HG02623 (cell line): ENCODE results near the gene DGAT2.

ENCODE experiments used
- ATAC-seq: cut with Tn5 transposase; IDR thresholded peaks from one replicate; pipeline ENCODE4 v1.9.1; 2021; ENCODE audit warnings: moderate library complexity; ENCODE audit not compliant: unreplicated experiment

The DGAT2 gene

DNA sequence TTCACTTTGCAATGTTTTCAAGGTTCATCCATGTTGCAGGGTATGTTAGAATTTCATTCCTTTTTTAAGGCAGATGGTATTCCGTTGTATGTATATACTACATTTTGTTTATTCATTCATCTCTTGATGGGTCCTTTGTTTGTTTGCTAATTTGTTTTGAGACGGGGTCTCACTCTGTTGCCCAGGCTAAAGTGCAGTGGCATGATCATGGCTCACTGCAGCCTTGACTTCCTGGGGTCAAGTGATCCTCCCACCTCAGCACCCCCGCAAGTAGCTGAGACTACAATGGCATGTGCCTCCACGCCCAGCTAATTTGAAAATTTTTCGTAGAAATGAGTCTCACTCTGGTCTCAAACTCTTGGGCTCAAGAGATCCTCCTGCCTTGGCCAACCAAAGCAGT is 52.6 kb downstream of the DGAT2 start:
- no peak for ATAC-seq

- ATAC-seq = no peak
Measured at GRCh38 chr11:75822541-75822940, 54.0 kb downstream of the DGAT2 start.

GRCh38 chr11:75823415-75823814 is 54.8 kb downstream of the DGAT2 start:
- no peak for ATAC-seq

GRCh38 chr11:75823946-75824345 is 55.4 kb downstream of the DGAT2 start:
- no peak for ATAC-seq

DNA sequence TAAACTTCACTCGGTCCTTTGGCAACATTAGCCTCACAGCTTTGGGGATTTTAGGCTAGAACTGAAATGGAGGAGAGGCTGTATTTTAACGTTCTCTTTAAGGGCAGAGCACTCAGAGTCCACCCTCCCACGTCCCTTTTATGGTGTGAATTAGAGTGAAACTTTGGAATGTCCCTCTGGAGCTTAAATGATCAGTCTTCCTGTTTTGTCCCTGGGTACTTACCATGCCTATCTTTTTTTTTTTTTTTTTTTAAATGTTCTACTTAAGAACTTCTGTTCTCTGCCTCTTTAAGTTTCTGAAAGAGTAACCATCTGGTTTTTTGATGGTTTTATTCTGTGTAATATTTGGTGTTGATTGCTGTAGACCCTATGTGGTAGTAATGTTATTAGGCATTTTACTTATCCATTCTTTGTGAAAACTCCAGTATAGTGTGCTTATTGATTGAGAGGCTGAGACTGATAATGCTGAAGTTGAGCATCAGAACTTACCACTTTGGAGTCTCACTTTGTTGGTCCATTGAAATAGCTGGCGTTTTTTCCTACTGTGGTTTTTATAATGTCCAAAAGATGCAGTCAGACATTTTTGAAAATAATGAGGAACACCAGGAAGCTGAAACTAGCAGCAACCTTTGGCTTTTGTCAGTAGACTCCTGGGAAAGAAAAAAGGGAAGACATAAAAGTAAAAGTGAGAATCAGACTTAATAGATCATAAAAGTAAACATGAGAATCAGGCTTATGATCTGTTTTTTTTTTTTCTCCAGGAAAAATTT is 58.1 kb downstream of the DGAT2 start:
- ATAC-seq = no peak

- no peak for ATAC-seq
Measured at GRCh38 chr11:75827562-75827961, 59.0 kb downstream of the DGAT2 start.

DNA sequence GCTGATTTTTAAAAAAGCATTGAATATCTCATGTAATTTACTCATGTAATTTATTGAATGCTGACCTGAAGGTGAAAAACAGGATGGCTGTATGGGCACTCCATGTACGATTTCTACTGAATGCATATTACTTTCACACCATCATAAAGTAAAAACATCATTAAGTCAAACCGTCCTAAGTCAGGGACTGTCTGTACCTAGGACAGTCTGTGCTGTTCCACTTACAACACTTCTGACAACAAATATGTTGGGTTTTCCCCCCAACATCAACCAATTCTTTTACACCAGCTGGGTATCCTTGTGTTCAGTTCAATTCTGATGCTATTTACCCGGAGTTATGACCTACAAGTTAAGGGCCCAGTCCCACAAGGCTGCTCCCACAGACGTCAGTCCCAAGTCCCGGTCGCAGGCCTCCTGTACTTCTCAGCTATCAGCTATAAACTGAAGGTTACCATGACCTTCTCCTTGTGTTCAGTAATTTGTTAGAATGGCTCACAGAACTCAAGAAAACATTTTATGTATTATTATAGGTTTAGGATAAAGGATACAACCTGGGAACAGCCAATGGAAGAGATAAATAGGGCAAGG is 63.4 kb downstream of the DGAT2 start:
- no peak for ATAC-seq

- no peak for ATAC-seq
Measured at GRCh38 chr11:75834728-75835127, 66.2 kb downstream of the DGAT2 start.

DNA sequence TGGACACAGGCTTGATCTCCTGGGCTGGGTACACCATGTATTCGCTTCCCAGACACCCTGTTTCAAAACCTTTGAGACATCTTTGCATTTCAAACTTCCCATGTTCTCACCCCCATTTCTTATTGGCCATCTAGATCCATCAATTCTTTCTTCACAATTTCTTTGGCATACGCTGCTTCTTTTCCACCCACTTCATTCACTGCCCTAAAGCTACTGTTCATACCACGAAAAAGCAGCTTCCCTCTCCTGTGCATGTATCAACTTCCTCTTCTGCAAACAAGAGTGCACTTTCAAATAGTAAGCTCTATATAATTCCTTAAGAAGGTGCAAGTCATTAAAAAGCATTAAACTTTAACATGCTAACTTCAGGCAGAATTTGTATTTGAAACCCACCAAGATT is 67.8 kb downstream of the DGAT2 start:
- no peak for ATAC-seq

DNA sequence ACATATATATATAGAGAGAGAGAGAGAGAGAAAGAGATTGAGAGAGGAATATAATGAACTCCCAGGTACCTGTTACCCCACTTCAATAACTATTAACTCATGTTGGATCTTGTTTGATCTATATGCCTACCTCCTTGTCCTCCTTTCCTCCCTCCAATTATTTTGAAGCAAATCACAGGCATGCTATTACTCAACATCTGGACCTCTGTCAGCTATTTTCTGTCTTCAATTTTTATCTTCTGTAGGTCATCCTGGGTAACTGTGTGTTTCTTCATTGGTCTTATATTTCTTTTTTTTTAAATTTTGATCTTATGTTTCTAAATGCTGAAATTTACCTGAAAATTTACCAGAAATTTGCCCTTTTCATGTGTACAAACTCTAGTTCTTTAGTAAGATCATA is 71.3 kb downstream of the DGAT2 start:
- no peak for ATAC-seq

- ATAC-seq = no peak
Measured at GRCh38 chr11:75840522-75840921, 71.9 kb downstream of the DGAT2 start.

- ATAC-seq = no peak
Measured at GRCh38 chr11:75841739-75842138, 73.2 kb downstream of the DGAT2 start.

GRCh38 chr11:75845324-75845723 is 76.7 kb downstream of the DGAT2 start:
- ATAC-seq = no peak

DNA sequence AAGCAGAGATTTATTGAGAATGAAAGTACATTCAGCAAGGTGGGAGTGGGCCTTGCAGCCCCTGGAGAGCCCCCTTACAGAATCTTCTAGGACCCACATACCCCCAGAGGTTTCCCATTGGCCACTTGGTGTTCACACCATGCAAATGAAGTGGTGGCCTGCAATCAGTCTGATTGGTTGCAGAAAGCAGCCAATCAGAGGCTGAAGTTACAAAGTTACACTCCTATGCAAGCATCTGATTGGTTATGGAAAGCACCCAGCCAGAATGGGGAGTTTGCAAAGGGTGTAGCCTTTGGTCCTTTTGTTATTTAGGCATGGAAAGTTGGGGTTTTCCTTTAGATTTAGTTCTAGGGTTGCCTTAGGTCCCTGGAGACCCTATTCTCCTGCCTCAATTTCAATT is 81.3 kb downstream of the DGAT2 start:
- no peak for ATAC-seq

- ATAC-seq = no peak
Measured at GRCh38 chr11:75850787-75851186, 82.2 kb downstream of the DGAT2 start.
